ENCODE measurements around the gene CCDC88A. TPM values are rescaled to one million over a fixed set of nuclear protein-coding genes. Genes with fewer than 3 reads are reported as not detected.

Gene CCDC88A
- total and polyA plus RNA-seq, 12 donors, result 18.5 to 101 (median 46.8) TPM

GRCh38 chr2:55438391-55439100 lies 18.9 kb upstream of the CCDC88A start:
- H3K27ac ChIP-seq, result no peak overlapping the region
- H3K27me3 ChIP-seq, result no peaks in the 10 kb centered on the region
- TF ChIP-seq POLR2A (IDR thresholded peaks at IDR 0.05) (no peak), CTCF (IDR thresholded peaks at IDR 0.05) (no peak)
- no peaks in the 10 kb centered on the region for H3K36me3 ChIP-seq (replicated peaks in 1 of 2)
- no peak for DNase-seq
- no peaks in the 10 kb centered on the region for H3K4me1 ChIP-seq (replicated peaks in 1 of 2)
- intact Hi-C loops (cut with DNase I), result no loop called here
- 75 to 87% (median 80%) methylated on average over 5 to 8 of the region's 8 CpGs for WGBS, 4 donors
- no peak overlapping the region for H3K4me3 ChIP-seq
- H3K9me3 ChIP-seq (replicated peaks in 1 of 3), result no peaks in the 10 kb centered on the region

- no peak overlapping the region for H3K4me3 ChIP-seq
- DNase-seq, result no peak
- TF ChIP-seq POLR2A (IDR thresholded peaks at IDR 0.05), result no peak
- no peak for TF ChIP-seq CTCF (IDR thresholded peaks at IDR 0.05)
- intact Hi-C loops (cut with DNase I), result no loop called here
- 81 to 91% (median 84%) methylated on average over 7 to 9 of the region's 9 CpGs; no CpG with 5 or more reads in 1 of the 4 donors for WGBS, 4 donors
- no peaks in the 10 kb centered on the region for H3K27me3 ChIP-seq
- H3K27ac ChIP-seq, result no peak overlapping the region
- no peaks in the 10 kb centered on the region for H3K4me1 ChIP-seq (replicated peaks in 1 of 2)
- no peaks in the 10 kb centered on the region for H3K36me3 ChIP-seq (replicated peaks in 1 of 2)
- no peaks in the 10 kb centered on the region for H3K9me3 ChIP-seq (replicated peaks in 1 of 3)
Measured at GRCh38 chr2:55437515-55438390, 18.1 kb upstream of the CCDC88A start.

- Histone ChIP-seq H3K4me1 (replicated peaks in 1 of 2) (no peaks in the 10 kb centered on the region), H3K4me3 (no peak overlapping the region), H3K36me3 (replicated peaks in 1 of 2) (no peaks in the 10 kb centered on the region), H3K27me3 (no peaks in the 10 kb centered on the region), H3K27ac (no peak overlapping the region), H3K9me3 (replicated peaks in 1 of 3) (no peaks in the 10 kb centered on the region)
- no peak for DNase-seq
- no peak for TF ChIP-seq POLR2A (IDR thresholded peaks at IDR 0.05)
- peak; percentile 51 to 79 (median 64) for TF ChIP-seq CTCF (IDR thresholded peaks at IDR 0.05)
- WGBS, 4 donors, result 36 to 39% (median 37%) methylated on average over 3 of the region's 3 CpGs
- intact Hi-C loops (cut with DNase I), result no loop called here
Measured at GRCh38 chr2:55431982-55432627, 12.4 kb upstream of the CCDC88A start.

Measured in adrenal gland (tissue), 12 donors.